ENCODE measurements around the gene RBM42. TPM values are rescaled to one million over a fixed set of nuclear protein-coding genes. Genes with fewer than 3 reads are reported as not detected.
"Not testable (repeated sequence)": the region's sequence is repeated elsewhere in the genome, so short reads cannot be mapped to it uniquely, and the experiment has no call there.

RBM42 gene
- polyA plus RNA-seq, 1 donor: 50.8 TPM

GRCh38 chr19:35648017-35648961, 19.5 kb downstream of the RBM42 start, which contains the start of gene COX6B1:
TSS of gene COX6B1 (plus strand) at chr19:35648323. CDS start at chr19:35651244, 2,921 bp downstream.
- peak; percentile 96 for DNase-seq

DNA sequence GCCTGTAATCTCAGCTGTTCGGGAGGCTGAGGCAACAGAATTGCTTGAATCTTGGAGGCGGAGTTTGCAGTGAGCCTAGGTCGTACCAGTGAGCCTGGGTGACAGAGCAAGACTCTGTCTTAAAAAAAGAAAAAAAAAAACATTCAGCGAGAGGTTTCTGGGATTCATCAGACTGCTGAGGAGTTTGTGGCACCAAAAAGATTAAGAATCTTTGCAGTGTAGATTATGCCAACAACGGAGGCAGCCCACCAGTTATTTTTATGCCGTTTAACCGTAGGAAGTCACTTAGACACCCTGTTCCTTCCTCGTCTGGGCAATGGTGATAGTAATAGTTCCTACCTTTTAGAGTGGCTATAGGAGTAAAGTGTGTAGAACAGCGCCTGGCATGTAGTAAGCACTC, 21.7 kb downstream of the RBM42 start:
- DNase-seq: no peak

GRCh38 chr19:35654828-35655227, 26.0 kb downstream of the RBM42 start:
- not testable (repeated sequence) for DNase-seq

DNA sequence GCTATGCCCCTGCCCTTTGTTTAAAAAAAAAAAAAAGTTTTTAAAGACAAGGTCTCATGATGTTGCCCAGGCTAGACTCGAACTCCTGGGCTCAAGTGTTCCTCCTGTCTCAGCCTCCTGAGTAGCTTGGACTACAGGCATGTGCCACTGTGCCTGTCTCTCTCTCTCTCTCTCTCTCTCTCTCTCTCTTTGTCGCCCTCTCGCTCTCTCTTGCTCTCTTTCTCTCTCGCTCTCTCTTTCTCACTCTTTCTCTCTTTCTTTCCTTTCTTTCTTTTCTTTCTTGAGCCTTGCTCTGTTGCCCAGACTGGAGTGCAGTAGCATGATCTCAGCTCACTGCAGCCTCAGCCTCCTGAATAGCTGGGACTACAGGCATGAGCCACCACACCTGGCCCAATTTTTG, 26.8 kb downstream of the RBM42 start:
- no peak for DNase-seq

- DNase-seq: no peak
Measured at GRCh38 chr19:35656700-35657099, 27.9 kb downstream of the RBM42 start.

GRCh38 chr19:35657904-35658700, 29.3 kb downstream of the RBM42 start:
- DNase-seq: no peak

DNA sequence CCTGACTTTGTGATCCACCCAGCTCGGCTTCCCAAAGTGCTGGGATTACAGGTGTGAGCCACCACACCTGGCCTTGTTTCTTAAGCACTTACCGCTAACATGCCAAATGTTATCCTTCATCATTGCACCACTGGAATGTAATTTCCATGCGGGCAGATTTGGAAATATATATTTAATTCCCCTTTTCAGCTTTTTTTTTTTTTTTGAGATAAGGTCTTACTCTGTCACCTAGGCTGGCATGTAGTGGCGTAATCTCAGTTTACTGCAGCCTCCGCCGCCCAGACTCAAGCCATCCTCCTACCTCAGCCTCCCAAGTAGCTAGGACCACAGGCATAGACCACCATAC, 33.1 kb downstream of the RBM42 start:
- DNase-seq: no peak

DNA sequence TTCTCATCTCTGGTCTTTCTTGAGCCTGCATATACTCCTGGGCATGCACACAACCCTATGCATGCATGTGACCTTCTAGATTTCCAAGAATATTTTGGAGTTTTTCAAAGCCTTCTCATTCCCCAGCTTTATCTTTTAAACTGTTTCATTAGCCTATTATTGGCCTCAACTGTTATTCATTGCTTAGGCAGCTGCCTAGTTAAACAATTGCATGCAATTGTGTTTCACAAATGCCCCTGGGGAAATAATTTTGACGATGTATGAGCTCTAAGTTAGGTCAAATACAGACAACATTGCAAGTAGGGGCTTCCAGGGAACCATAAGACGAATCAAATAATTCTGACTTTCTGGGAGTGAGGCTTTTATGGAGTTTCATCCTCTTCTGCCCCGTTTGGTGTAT, 35.1 kb downstream of the RBM42 start:
- DNase-seq: no peak

DNA sequence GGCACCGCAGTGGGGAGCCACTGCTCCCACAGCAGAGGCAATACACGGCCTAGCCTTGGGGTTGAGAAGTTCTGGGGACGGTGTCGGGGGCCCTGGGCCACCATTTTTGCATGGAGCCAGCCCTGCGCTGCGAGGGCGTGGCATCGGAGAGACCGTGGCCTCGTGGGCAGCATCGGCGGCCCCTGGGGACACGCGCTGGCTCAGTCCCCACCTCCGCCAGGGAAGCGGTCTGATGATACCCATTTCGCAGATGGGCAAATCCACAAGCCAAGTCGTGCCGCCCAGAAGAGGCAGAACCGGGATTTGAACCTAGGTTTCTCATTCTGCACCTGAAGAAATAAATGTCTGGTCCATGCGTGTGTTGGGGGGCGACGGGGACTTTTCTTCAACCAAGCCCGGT, 36.3 kb downstream of the RBM42 start:
- no peak for DNase-seq

DNA sequence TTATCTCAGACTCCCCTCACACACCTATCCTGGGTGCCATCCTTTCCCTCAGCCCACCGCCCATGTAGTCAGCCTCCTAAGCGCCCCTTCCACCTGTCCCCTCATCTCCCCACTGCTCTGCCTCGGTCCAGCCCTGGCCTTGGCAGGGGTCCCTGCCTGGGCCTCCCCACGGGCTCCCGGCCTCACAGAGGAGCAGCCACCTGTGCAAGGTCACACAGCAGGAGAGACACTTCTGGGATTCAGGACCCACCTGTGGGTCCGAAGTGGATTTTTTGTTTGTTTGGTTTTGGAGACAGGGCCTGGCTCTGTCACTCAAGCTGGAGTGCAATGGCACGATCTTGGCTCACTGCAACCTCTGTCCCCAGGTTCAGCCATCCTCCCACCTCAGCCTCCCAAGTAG, 36.8 kb downstream of the RBM42 start:
- DNase-seq: no peak

- no peak for DNase-seq
Measured at GRCh38 chr19:35666251-35666913, 37.5 kb downstream of the RBM42 start, which contains the start of gene UPK1A. TSS of gene UPK1A (plus strand) at chr19:35666517. CDS start at chr19:35666813, 296 bp downstream.

DNA sequence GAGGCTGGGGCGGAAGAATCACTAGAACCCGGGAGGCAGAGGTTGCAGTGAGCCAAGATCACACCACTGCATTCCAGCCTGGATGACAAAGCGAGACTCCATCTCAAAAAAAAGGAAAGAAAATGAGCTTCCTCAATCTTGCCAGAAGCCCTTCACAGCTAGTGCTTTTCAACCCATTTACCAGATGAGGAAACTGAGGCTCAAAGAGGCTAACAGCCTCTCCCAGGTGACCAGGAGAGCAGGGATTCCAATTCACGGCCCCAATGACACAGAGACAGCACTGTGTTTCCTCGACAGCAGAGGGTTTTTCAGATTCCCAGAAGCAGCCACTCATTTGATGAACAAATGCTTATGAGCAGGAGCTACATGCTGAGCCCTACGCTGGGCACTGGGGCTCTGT, 40.7 kb downstream of the RBM42 start:
- no peak for DNase-seq

- no peak for DNase-seq
Measured at GRCh38 chr19:35669974-35670373, 41.1 kb downstream of the RBM42 start.

DNA sequence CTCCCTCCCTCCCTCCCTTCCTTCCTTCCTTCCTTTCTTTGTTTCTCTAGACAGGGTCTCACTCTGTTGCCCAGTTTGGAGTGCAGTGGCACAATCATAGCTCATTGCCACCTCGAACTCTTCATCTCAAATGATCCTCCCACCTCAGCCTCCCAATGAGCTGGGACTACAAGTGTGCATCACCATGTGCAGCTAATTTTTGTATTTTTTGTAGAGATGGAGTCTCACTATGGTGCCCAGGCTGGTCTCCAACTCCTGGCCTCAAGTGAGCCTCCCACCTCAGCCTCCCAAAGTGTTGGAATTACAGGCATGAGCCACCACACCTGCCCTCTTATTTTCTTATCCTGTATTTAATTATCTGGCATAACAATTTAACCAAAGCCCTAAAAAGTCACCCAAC, 41.9 kb downstream of the RBM42 start:
- no peak for DNase-seq

DNA sequence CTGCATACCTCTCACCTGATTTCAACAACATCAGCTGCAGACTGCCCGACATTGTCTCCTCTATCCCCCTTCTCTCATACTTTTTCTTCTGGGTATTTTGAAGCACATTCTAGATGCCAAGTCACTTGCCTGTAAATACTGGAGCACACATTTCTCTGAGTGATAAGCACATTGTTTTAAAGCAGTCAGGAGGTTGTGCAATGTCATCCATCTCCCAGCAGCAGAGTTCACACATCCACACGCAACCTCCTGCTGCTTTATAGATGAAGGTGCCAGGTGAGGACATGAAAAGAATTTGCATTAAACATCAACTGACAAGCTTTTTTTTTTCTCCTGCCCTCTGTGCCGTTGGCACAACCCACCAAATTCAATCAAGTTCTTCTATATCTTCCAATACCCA, 43.0 kb downstream of the RBM42 start:
- DNase-seq: no peak

DNA sequence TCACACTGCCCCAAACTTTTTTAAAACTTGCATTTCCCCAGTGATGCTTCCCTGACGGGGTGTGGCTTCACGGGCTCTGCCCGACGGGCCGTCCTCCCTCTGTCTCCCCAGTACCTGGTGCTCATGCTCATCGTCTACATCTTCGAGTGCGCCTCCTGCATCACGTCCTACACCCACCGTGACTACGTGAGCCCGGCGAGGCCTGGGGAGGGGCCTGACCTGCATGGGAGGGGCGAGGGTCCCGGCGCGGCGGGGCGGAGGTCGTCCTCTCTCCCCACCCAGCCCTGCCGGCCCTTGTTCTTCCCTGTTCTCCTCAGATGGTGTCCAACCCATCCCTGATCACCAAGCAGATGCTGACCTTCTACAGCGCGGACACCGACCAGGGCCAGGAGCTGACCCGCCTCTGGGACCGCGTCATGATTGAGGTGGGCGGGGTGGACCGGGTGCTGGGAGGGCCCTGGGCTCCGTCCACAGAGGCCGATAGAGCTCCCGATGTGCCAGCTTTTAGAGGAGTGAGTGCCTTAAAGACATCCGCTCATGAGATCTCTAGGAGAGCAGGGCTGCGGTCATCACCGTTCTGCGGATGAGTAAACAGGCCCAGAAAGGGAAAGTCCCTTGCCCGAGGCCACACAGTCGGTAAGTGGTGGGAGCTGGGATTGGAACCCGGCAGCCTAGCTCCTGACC, 44.4 kb downstream of the RBM42 start:
- DNase-seq: no peak

- no peak for DNase-seq
Measured at GRCh38 chr19:35675589-35676140, 46.8 kb downstream of the RBM42 start.

Measured in left kidney (tissue), 2 donors.